Measurements from ENCODE around the gene LRRC9.

GRCh38 chr14:59944909-59945308 lies 25.0 kb downstream of the LRRC9 start:
- TF ChIP-seq NCOR1 (IDR thresholded peaks at IDR 0.05; ENCODE audit: borderline replicate concordance, low read length) (no peak), ADNP (CRISPR knock-in tag; IDR thresholded peaks at IDR 0.05) (no peak), MAZ (IDR thresholded peaks at IDR 0.05; ENCODE audit: borderline replicate concordance, low read depth, low read length) (no peak), MAZ (CRISPR knock-in tag; IDR thresholded peaks at IDR 0.05; ENCODE audit: low read depth) (no peak), ZFP62 (CRISPR knock-in tag; IDR thresholded peaks at IDR 0.05) (no peak), KDM3A (CRISPR knock-in tag; IDR thresholded peaks at IDR 0.05; ENCODE audit: low read depth) (no peak), ZBTB7A (CRISPR knock-in tag; IDR thresholded peaks at IDR 0.05) (no peak), CBX5 (CRISPR knock-in tag; IDR thresholded peaks at IDR 0.05; ENCODE audit: borderline replicate concordance) (no peak), HNRNPK (IDR thresholded peaks at IDR 0.05; ENCODE audit: low read depth, low read length, poor library complexity, severe bottlenecking) (no peak), ZBTB8A (CRISPR knock-in tag; IDR thresholded peaks at IDR 0.05; ENCODE audit: borderline replicate concordance, low read depth) (no peak), ZBTB20 (CRISPR knock-in tag; IDR thresholded peaks at IDR 0.05; ENCODE audit: borderline replicate concordance, low read depth) (no peak), ZNF674 (CRISPR knock-in tag; IDR thresholded peaks at IDR 0.05; ENCODE audit: low read depth) (no peak), NCOA2 (CRISPR knock-in tag; IDR thresholded peaks at IDR 0.05) (no peak)

Measured in HepG2 (cell line).